Measurements from ENCODE around the gene FKBP1A. TPM values are rescaled to one million over a fixed set of nuclear protein-coding genes. Genes with fewer than 3 reads are reported as not detected.
A peak's percentile ranks its signal among the peaks of the same experiment; 100 is the strongest.
"Not testable (repeated sequence)": the region's sequence is repeated elsewhere in the genome, so short reads cannot be mapped to it uniquely, and the experiment has no call there.

FKBP1A gene
- total RNA-seq, 1 donor from 2014 or later: 68.6 TPM

DNA sequence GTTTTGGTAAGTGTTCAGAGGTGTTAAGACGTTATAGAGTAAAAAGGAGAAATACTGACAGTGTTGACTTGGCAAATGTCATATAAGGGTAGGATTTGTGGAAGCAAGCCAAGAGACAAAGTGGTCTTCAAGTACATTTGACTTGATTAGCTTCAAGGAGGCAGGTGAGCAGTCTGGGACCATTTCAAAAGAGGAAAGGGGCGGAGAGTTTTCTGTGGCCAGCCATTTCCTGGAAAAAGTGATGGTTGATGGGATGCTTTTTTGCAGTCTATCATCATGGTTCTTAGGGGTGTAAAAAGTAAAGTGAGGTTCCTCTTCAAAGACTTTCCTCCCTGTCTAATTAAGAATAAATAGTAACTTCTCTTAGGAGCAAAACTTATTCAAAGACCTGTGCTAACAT is 28.7 kb downstream of the FKBP1A start:
- DNase-seq (ENCODE audit: low spot score): no peak

DNA sequence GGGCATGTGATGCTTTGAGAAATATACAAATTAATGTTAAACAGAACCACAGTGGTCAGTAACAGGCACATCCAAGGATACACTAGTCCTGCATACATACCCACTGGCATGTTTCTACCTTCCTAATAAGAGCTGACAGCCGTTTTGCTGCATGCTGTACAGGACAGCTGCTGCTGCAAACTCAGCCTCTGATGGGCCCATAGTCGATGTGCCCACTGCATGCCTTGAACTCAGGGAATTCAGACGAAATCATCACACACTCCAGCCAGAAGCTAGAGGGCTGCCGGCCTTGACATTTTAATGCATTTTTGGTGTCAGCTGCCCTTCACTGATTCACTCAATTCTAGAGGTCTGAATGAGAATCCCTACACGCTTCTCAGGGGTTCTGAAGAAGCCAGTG is 29.3 kb downstream of the FKBP1A start:
- no peak for DNase-seq (ENCODE audit: low spot score)

DNA sequence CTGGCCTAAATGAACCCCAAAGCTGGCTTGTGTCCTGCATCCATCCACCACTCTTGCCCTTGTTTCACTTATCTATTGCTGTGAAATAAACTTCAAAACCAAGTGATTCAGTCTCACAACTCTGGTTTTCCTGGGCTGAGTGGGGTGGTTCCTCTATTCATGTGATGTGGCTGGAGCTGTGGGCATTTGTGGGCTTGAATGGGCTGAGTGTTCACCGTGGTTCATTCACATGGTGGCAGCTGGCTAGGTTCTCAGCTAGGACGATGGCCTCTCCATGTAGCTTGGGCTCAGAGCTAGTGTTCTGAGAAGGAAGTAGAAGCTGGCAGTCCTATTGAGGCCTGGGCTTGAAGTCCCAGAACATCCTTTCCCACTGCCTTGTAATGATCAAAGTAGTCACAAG is 30.4 kb downstream of the FKBP1A start:
- DNase-seq (ENCODE audit: low spot score): no peak

DNA sequence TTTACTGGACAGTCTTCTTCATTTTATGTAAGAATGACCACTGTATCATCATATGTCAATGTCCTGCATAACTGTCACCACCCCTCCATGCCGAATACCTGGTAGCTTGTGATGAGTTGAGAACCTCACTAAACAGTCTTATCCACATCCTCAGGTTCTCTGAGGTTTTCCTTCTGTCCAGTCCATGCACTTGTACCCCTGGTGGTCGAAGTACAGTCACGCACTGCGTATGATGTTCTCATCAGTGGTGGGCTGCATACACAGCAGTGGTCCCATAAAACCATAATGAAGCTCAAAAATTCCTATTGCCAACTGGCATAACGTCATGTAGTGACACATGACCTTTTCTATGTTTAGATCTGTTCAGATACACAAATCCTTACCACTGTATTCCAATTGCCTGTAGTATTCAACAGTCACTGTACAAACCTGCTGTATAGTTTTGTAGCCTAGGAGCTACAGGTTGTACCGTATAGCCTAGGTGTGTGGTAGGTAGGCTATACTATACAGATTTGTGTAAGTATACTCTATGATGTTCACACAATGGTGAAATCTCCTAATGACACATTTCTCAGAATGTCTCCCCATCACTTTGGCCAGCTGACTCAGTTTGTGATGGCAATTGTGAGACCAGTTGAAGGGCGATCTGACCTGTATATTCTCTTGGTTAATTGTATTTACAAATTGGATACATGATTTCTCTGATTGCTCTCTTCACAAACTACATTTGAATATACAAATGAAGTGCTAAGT is 32.6 kb downstream of the FKBP1A start:
- DNase-seq (ENCODE audit: low spot score): no peak

DNA sequence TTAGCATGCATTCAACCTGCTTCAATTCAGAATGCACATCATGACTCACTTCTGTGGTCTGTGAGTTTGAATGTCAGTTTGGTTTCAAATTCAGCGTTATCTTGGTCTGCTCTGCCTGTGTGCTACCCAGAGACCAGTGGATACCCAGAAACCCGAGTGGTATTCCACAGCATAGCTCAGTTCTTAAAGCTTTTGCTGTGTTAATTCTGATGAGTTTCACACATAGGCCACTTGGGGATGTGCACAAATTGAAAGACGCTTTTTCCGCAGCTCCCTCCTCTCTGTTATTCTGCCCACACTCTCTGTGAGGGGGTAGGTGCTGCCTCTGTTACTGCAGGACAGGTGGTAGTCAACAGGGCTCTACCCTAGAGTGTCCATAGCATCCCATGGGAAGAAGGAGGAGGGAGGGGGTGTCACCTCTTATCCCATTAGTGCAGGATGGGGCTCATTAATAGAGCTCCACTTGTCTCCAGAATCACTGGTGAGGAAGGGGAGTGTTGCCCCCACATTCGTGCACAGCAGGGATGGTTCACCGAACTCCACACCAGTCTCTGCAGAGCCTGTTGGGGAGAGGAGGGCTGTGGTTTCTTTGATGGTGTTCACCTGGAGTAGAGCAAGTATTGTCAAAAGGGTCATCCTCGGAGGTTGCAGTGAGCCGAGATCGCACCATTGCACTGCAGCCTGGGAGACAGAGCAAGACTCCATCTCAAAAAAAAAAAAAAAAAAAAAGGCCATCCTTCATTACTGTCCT is 34.8 kb downstream of the FKBP1A start:
- DNase-seq (ENCODE audit: low spot score): no peak

DNA sequence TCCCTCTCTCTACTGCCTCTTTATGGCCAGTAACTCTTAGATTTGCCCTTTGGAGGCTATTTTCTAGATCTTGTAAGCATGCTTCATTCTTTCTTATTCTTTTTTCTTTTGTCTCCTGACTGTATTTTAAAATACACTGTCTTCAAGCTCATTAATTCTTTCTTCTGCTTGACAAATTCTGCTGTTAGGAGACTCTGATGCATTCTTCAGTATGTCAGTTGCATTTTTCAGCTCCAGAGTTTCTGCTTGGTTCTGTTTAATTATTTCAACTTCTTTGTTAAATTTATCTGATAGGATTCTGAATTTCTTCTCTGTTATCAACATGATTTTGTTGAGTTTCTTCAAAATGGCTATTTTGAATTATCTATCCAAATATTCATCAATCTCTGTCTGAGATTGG is 38.9 kb downstream of the FKBP1A start:
- DNase-seq (ENCODE audit: low spot score): no peak

DNA sequence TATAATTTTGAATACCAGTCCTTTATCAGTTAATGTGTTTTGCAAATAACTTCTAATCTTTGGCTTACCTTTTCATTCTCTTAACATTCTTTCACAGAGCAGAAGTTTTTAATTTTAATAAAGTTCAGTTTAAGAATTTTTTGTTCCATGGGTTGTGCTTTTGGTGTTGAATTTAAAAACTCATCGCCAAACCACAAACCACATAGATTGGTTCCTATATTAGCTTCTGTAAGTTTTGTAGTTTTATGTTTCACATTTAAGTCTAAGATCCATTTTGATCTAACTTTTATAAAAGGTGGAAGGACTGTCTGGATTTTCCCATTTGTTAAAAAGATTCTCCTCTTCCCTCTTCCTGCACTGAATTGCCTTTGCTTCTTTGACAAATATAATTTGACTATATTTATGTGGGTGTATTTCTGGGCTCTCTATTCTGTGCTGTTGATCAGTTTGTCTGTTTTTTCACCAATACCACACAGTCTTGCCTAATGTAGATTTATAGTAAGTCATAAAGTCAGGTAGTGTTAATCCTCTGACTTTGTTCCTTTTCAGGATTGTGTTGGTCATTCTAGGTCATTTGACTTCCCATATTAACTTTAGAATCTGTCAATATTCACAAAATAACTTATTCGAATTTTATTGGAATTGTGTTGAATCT is 46.4 kb downstream of the FKBP1A start:
- DNase-seq (ENCODE audit: low spot score): no peak

DNA sequence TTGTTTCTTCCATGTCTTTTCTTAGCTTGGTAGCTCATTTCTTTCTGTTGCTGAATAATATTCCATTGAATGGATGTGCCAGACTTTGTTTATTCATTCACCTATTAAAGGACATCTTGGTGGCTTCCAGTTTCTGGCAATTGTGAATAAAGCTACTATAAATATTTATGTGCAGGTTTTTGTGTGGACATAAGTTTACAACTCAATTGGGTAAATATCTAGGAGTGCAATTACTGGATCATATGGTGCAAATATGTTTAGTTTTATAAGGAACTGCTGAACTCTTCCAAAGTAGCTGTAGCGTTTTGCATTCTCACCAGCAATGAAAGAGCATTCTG is 47.1 kb downstream of the FKBP1A start:
- no peak for DNase-seq (ENCODE audit: low spot score)

DNA sequence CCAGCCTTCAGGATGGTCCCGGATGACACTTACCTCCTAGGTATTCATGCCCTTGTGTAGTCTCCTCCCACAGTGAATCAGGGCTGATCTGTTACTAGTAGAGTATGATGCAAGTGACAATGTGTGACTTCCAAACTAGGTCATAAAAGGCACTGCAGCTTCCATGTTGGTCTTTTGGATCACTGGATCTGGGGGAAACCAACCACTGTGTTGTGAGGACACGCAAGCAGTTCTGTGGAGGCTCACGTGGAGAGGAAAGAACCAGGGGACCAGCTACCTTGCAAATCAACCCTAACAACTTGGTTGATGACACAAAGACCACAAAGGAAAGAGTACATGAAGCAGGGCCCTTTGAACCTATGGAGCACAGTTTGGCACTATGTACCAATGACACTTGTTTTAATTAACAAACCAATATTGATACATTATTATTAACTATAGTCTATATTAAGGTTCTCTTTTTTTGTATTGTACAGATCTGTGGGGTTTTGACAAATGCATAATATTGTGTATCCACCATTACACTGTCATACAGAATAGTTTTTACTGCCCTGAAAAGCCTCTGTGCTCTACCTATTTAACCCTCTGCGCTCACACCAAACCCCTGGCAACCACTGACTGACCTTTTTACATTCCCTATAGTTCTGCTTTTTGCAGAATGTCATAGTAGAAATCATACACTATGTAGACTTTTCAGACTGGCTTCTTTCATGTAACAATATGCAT is 47.7 kb downstream of the FKBP1A start:
- no peak for DNase-seq (ENCODE audit: low spot score)

DNA sequence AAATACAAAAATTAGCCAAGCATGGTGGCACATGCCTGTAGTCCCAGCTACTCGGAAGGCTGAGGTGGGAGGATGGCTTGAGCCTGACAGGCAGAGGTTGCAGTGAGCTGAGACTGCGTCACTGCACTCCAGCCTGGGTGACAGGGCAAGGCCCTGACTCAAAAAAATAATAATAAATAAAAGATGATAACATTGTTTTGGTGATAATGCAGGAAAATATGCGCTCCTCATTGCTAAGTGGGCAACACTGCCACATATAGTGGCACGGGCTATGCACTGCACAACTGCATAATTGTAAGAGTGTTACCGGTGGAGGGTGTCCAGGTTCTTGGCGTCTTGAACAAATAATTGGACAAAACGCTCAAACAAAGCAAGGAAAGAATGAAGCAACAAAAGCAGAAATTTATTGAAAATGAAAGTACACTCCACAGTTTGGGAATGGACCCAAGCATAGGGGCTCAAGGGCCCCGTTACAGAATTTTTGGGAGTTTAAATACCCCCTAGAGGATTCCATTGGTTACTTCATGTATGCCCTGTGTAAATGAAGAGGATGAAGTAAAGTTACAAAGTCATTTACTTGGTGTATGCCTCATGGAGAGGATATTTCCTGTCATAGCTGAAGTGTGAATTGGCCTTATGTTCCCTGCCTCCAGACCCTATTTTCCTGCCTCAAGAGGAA is 49.3 kb downstream of the FKBP1A start:
- not testable (repeated sequence) for DNase-seq (ENCODE audit: low spot score)

DNA sequence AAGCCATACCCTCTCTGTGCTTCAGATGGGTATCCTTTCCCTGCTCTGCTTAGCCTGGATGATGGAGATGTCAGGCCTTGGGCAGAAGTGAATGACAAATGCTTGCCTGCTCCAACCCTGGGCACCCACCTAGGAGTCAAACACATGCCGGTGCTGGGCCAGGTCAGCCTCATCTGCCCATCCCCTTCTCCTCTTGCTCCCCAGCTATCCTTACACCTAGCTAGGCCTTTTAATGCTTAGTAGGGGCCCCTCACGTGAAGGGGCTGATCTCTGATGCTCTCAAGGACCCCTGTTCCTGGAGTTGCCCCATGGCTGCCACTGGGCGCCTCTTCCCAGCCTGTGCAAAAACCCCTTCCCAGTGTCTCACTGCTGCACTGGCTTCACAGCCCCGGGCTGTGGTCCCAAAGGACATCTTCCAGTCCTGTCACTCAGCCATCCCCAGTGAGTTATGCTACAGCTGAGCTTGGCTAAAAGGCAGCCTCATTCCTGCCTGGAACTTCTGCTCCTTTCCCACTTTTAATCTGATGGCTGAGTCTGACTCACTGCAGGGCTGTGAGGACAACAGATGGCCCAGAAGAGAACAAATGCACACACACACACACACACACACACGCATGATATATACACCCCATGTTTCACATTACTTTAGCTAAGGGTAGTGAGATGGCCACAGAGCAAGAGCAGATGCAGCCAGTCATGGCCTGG is 51.1 kb downstream of the FKBP1A start:
- no peak for DNase-seq (ENCODE audit: low spot score)

DNA sequence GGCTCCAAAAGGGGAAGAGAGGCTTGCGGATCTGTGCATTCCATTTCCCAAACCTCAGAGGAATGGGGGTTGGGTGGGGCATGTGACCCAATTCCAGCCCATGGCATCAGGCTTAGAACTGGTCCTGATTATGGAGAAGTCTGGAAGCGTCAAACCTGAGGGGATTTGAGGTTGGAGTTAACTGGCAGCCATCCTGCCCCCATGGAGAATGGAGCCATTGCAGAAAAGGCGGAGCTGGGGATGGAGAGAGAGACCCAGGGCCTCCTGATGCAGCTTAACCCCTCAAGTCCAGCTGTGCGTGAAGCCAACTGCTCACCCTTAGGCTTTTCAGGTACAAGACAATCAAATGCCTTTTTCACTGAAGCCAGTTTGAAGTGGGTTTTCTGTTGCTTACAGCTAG is 54.1 kb downstream of the FKBP1A start:
- DNase-seq (ENCODE audit: low spot score): no peak

DNA sequence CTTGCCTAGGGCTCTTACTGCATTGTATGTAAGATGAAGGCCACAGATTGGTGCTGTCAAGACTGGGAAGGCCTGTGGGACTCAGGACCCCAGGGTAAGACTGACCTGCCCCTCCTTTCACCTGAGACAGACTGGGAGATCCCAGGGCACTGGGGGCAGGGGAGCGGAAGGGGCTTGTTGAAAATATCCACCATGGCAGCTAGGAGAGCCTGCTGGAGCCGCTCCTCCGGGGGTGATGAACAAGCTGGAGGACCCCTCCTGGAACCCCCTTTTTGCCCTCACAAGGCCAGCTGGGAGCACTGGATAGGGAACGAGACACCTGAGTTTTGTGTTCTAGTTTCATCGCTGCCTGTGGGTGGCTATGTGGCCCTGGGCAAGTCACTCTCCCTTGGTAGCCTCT is 54.8 kb downstream of the FKBP1A start:
- no peak for DNase-seq (ENCODE audit: low spot score)

DNA sequence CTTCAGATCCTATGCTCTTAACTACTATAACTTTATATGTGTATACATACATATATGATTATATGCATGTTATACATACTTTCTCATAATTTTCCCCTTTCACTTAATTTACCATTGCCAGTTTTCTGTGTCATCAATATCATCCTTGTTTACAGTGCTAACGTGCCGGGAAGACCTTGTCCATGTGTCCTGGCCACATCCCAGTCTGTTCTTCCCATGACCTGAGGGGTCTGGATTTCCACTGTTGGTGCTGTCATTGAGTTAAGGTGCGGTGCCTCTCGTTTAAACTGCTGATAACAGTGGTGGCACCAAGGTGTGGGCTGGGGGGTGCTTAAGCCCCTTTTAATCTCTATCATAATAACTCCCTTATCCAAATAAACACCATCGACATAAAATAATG is 55.4 kb downstream of the FKBP1A start:
- no peak for DNase-seq (ENCODE audit: low spot score)

DNA sequence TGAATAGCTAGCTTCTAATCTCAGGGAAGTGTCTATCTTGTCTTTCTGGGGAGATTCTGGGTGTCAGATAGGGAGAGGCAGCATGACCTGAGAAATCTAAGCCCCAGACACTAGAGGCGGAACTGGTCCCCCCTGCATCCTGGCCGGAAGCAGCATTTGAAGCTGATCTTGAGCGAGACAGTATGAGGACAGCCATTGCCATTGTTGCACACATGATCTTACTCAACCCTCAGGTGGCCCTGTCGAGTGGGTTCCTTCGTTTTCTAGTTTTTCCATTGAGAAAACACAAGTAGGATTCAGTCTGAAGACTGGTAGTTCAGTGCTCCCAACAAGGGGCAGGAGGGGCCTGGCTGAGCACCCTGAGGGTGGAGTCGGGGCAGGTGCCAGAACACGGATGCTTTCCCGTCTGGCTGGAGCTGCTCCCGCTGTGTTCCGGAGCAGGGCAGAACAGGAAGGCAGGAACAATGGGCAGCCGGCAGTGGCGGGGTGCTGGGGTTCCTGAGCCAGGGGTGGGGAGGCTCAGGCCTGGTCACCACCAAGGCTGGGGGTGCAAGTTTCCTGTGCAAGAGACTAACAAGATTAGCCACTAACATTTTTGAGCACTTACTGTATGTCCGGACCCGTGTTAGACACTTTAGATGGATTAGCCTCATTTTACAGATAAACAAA is 56.0 kb downstream of the FKBP1A start:
- peak; percentile 40 for DNase-seq (ENCODE audit: low spot score)

DNA sequence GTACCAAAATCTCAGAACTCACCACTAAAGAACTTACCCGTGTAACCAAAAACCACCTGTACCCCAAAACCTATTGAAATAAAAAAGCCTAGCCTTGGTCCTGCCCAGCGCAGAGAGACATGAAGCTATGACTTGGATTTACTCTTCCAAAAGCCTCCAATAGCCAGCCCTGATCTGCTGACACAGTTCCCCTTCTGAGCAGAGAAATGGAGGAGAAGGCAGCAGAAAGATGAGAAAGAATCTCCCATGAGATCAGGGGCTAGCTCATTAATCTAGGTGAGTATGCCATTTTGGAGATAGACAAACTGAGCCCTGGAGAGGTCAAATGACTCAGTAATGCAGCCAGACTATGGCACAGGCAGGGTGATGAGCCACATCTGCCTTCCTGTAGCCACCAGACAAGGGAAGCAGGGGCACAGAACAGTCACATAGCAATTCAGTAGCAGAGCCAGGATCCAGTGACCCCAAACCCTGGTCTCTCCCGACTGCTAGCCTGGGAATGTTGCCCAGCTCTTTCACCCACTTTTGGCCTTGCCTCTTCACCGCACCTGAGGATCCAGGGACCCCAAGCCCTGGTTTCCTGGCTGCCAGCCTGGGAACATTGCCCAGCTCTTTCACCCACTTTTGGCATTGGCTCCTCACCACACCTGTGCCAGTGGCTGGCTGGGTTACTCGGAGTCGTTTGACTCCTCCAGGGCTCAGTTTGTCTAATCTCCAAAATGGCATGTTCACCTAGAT is 56.7 kb downstream of the FKBP1A start:
- DNase-seq (ENCODE audit: low spot score): no peak

DNA sequence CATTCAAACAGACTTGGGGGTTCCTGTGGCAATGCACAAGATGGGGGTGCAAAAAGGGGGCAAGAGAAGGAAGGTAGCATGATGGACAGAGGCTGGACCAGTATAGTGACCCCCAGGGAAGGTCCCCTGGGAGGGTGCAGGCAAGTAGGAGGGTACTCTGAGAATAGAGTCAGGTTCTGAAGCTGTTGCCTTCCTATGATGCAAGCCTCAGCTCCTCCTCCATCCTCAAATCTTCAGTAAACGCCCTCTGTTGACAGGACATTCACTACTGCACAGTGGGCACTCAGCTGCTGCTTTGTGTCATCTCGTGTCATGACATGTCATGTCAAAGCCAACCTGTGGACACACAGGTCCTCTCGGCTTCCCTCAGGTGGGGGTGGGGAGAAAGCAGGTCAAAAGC is 58.1 kb downstream of the FKBP1A start:
- no peak for DNase-seq (ENCODE audit: low spot score)

DNA sequence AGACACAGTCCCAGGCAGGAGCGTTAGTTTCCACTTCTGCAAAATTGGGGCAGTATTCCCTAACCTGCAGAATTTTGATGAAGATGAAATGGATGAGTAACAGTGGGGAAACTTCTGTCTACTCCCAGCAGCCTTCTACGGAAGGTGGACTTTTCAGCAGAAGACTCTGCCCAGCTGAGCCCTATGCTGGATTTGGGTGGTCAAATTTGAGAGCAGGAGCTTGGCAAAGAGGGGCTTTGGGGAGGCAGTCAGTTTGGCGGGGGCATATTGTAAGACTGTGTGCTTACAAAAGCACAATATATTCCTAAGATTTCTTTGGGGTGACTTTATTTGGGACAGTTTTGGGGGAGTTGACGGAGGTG is 58.5 kb downstream of the FKBP1A start:
- DNase-seq (ENCODE audit: low spot score): no peak

DNA sequence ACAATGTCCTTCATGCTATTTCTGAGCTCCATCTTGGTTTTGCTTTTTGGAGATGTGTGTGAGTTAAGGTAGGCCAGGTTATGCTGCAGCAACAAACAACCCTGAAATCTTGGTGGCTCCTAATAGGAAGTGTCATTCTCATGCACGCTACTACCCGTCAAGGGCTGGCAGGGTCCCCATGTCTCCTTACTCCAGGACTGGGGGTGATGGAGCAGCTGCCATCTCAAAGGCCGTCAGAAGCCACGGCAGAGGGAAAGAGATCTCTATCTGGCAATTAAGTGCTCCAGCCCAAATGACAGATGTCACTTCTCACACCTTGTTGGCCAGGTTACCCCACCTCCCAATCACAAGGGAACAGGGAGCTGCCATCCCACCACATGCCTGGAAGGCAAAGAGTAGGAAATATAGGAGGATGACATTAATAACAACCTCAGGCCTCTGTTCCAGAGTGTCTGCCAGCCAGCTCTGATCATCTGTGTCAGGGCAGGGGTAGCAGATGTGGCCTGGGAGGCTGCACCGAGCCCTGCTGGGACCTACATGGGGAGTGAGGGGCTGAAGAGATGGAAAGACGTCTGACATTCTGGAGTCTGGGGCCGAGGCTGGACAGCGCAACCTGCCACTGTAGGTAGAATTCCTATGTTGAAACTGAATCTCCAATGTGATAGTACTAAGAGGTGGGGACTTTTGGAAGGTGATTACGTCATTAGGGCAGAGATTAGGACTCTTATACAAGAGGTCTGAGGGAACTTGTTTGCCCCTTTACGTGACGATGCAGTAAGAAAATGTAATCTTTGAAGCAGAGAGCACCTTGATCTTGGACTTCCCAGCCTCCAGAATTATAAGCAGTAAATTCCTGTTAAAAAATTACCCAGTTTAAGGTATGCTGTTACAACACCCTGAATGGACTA is 59.1 kb downstream of the FKBP1A start:
- DNase-seq (ENCODE audit: low spot score): no peak

Data from umbilical cord (tissue), 2 donors.